Ishikawa (cell line): ENCODE results near the gene HSPA4L.

Experiments used
- CEBPB ChIP-seq: IDR thresholded peaks from 2 replicates; pipeline ENCODE4 v1.6.1; 2012
- CREB1 ChIP-seq: IDR thresholded peaks from 2 replicates; pipeline ENCODE4 v1.6.1; 2012; ENCODE audit warnings: low read depth
- EGR1 ChIP-seq: IDR thresholded peaks from 2 replicates; pipeline ENCODE4 v1.6.1; 2012
- EP300 ChIP-seq: IDR thresholded peaks from 2 replicates; pipeline ENCODE4 v1.6.1; 2012; ENCODE audit warnings: borderline replicate concordance
- FOXM1 ChIP-seq: IDR thresholded peaks from 2 replicates; pipeline ENCODE4 v1.6.1; 2012; ENCODE audit warnings: low read depth, borderline replicate concordance
- MAX ChIP-seq: IDR thresholded peaks from 2 replicates; pipeline ENCODE4 v1.6.1; 2012
- NFIC ChIP-seq: IDR thresholded peaks from 2 replicates; pipeline ENCODE4 v1.6.1; 2012
- RAD21 ChIP-seq: IDR thresholded peaks from 2 replicates; pipeline ENCODE4 v1.6.1; 2012; ENCODE audit warnings: low read depth
- REST ChIP-seq: IDR thresholded peaks from 2 replicates; pipeline ENCODE4 v1.6.1; 2012; ENCODE audit warnings: low read depth, mild to moderate bottlenecking
- TAF1 ChIP-seq: IDR thresholded peaks from 2 replicates; pipeline ENCODE4 v1.6.1; 2012; ENCODE audit warnings: low read depth, mild to moderate bottlenecking
- TCF12 ChIP-seq: IDR thresholded peaks from 2 replicates; pipeline ENCODE4 v1.6.1; 2012; ENCODE audit warnings: low read depth
- TEAD4 ChIP-seq: IDR thresholded peaks from 2 replicates; pipeline ENCODE4 v1.6.1; 2012
- YY1 ChIP-seq: IDR thresholded peaks from 2 replicates; pipeline ENCODE4 v1.6.1; 2012; ENCODE audit warnings: low read depth
- ZBTB7A ChIP-seq: IDR thresholded peaks from 2 replicates; pipeline ENCODE4 v1.6.1; 2012; ENCODE audit warnings: low read depth

- no peak for TF ChIP-seq REST
- TF ChIP-seq TAF1, result no peak
- no peak for TF ChIP-seq MAX
- no peak for TF ChIP-seq CEBPB
- TF ChIP-seq EGR1, result no peak
- no peak for TF ChIP-seq EP300
- no peak for TF ChIP-seq RAD21
- TF ChIP-seq TEAD4, result no peak
- no peak for TF ChIP-seq YY1
- no peak for TF ChIP-seq CREB1
- TF ChIP-seq FOXM1, result no peak
- TF ChIP-seq TCF12, result no peak
- TF ChIP-seq ZBTB7A, result no peak
- no peak for TF ChIP-seq NFIC
Observed at GRCh38 chr4:127780598-127780997, 1.5 kb upstream of the HSPA4L start.
